Thyroid gland (tissue), 4 donors: ENCODE measurements around the gene B4GALT6.

Experiments used
- CTCF ChIP-seq, 6 experiments: fragments of 200-600 bp in 3 of 6; fragments of 450-650 bp in 3 of 6; sonication (generic) in 3 of 6; IDR thresholded peaks; one replicate each; pipeline ENCODE4 v1.5.1; 2016 to 2019; ENCODE audit warnings: antibody characterized with exemption in 6 of 6, mild to moderate bottlenecking in 2 of 6, inconsistent platforms in 1 of 6, moderate library complexity in 1 of 6
- POLR2A ChIP-seq, 2 donors: fragments of 450-650 bp; IDR thresholded peaks; one replicate each; pipeline ENCODE4 v1.6.1; 2017; ENCODE audit warnings: antibody characterized with exemption in 2 of 2, mild to moderate bottlenecking in 2 of 2, moderate library complexity in 1 of 2

GRCh38 chr18:31609886-31610285, 74.5 kb downstream of the B4GALT6 start:
- TF ChIP-seq CTCF (IDR thresholded peaks at IDR 0.05) (no peak), POLR2A (IDR thresholded peaks at IDR 0.05) (no peak)
